Measurements from ENCODE around the gene MS4A4E. TPM values are rescaled to one million over a fixed set of nuclear protein-coding genes. Genes with fewer than 3 reads are reported as not detected.

MS4A4E gene
- total RNA-seq, 4 donors from 2014 or later = 0.32 to 4.2 (median 0.88) TPM; not detected in 1

GRCh38 chr11:60264644-60265043 is 21.7 kb upstream of the MS4A4E start:
- no peak overlapping the region for H3K4me3 ChIP-seq
- H3K36me3 ChIP-seq = no peaks in the 10 kb centered on the region
- no peak for DNase-seq
- intact Hi-C loops (cut with DNase I) = no loop called here
- no peaks in the 10 kb centered on the region for H3K4me1 ChIP-seq
- no peaks in the 10 kb centered on the region for H3K9me3 ChIP-seq
- WGBS, 2 donors = 73 to 77% methylated on average over 5 of the region's 5 CpGs
- TF ChIP-seq POLR2A (IDR thresholded peaks at IDR 0.05) (no peak), CTCF (IDR thresholded peaks at IDR 0.05) (no peak)
- H3K27me3 ChIP-seq = no peaks in the 10 kb centered on the region
- no peak overlapping the region for H3K27ac ChIP-seq

DNA sequence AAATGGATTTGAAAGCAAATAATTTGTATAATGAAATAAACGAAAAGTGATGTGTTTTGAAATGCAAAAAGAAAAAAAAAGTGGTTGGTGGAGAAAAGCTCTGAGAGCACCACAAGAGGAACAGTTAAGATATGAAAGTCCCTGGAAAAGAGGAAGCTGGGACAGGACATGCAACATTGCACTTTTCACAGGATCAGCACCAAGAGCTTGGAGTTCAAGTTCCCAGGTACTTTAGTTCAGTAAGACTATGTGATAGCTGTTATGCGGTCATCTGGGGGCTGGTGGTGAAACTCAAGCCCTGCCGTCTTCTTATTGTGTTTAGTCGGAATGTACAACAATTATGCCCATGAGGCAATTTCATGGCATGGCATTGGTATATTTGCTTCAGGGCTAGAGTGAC is 20.5 kb upstream of the MS4A4E start:
- H3K27me3 ChIP-seq = no peaks in the 10 kb centered on the region
- H3K4me3 ChIP-seq = no peak overlapping the region
- no peak for DNase-seq
- no peaks in the 10 kb centered on the region for H3K9me3 ChIP-seq
- intact Hi-C loops (cut with DNase I) = no loop called here
- TF ChIP-seq POLR2A (IDR thresholded peaks at IDR 0.05) = no peak
- TF ChIP-seq CTCF (IDR thresholded peaks at IDR 0.05) = no peak
- H3K36me3 ChIP-seq = no peaks in the 10 kb centered on the region
- H3K27ac ChIP-seq = no peak overlapping the region
- WGBS, 2 donors = 71 to 72% methylated on average over 4 of the region's 4 CpGs
- H3K4me1 ChIP-seq = no peaks in the 10 kb centered on the region

DNA sequence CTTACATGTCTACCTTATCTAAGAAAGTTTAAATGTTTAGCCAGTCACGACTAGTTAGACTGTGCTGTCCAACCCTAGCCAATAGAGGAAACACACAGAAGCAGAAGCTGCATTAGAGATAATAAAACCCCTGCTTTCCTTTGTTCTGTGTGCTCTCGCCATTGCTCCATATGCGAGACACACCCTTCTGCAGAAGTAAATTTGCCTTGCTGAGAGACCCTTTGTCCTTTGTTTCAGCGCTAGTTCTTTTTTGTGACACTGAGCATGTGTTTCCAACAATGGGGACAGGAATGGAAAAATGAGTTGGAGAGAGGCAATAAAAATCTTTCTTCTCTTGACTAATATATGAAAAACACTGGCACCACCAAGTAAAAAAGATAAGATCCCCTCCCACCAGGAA is 18.1 kb upstream of the MS4A4E start:
- TF ChIP-seq POLR2A (IDR thresholded peaks at IDR 0.05) = no peak
- TF ChIP-seq CTCF (IDR thresholded peaks at IDR 0.05) = no peak
- Histone ChIP-seq H3K27ac (no peak overlapping the region), H3K9me3 (no peaks in the 10 kb centered on the region), H3K4me3 (no peak overlapping the region), H3K27me3 (no peaks in the 10 kb centered on the region), H3K36me3 (no peaks in the 10 kb centered on the region), H3K4me1 (no peaks in the 10 kb centered on the region)
- no peak for DNase-seq
- 66 to 90% methylated on average over 4 of the region's 4 CpGs for WGBS, 2 donors
- intact Hi-C loops (cut with DNase I) = no loop called here

- Histone ChIP-seq H3K27ac (no peak overlapping the region), H3K9me3 (peaks cover 0 to 11% (median 0%) of the 10 kb centered on the region in 3 donors), H3K4me3 (no peak overlapping the region), H3K4me1 (no peaks in the 10 kb centered on the region), H3K27me3 (no peaks in the 10 kb centered on the region), H3K36me3 (no peaks in the 10 kb centered on the region)
- intact Hi-C loops (cut with DNase I) = no loop called here
- WGBS, 2 donors = 79 to 91% methylated on average over 3 to 4 of the region's 4 CpGs
- TF ChIP-seq POLR2A (IDR thresholded peaks at IDR 0.05) (no peak), CTCF (IDR thresholded peaks at IDR 0.05) (no peak)
- no peak for DNase-seq
These were observed 15.2 kb upstream of the MS4A4E start for GRCh38 chr11:60257956-60258722.

DNA sequence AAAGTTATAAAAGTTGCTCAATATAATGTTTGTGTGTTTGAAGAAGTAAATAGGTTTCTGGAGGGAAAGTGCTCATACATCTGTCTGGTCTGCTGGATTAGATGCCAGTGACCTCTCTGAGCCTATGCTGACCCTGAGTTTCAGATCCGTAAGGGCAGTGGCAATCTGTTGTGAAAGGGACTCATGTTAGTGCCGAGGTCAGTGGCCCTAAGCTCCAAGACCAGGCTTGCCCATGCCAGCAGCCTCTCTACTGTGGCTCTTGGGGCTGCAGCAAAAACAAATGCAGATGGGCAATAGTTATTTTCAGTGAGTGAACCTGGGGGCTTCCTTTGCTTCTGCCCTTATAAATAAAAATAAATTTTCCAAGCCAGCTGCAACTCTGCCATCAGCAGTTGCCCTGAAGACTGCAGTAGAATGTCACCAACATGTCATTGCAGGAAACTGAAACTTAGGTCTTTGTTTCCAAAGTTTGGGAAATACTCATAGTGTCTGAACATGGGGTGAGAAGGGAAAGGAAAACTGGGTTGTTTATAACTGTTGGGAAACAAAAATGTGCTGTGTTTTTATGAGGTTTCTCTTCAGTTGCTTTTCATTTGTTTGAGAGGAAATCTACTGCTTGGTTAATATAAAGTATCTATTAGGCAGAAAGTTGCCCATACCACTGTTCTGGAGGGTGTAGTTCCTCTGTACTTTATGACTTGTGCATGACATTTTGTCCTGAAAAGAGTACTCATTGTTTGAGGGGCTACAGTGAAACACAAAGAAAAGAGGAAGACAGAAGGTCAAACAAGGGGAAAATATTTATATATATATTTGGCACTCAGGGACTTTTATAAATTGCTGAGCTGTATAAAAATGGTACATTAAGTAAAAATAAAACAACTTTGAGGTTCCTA is 9.5 kb upstream of the MS4A4E start:
- intact Hi-C loops (cut with DNase I) = no loop called here
- Histone ChIP-seq H3K9me3 (peaks cover 0 to 11% (median 0%) of the 10 kb centered on the region in 3 donors), H3K4me3 (no peak overlapping the region), H3K4me1 (no peaks in the 10 kb centered on the region), H3K36me3 (no peaks in the 10 kb centered on the region), H3K27me3 (no peaks in the 10 kb centered on the region), H3K27ac (peak overlapping the region in 1 of 4 donors; percentile 54)
- DNase-seq = no peak
- WGBS, 2 donors = 44 to 49% methylated on average over 2 of the region's 2 CpGs
- TF ChIP-seq POLR2A (IDR thresholded peaks at IDR 0.05) = no peak
- TF ChIP-seq CTCF (IDR thresholded peaks at IDR 0.05) = no peak
